SH-SY5Y (cell line): Measurements from ENCODE around the gene RPL13.

Experiments
- GATA2 ChIP-seq: IDR thresholded peaks from 2 replicates; pipeline ENCODE4 v1.6.1; 2011; ENCODE audit warnings: mild to moderate bottlenecking, low read depth, low read length
- GATA3 ChIP-seq: IDR thresholded peaks from 2 replicates; pipeline ENCODE4 v1.6.1; 2011; ENCODE audit warnings: low read depth, mild to moderate bottlenecking, low read length, moderate library complexity

Gene RPL13

GRCh38 chr16:89550421-89551007 lies 10.0 kb upstream of the RPL13 start:
- no peak for TF ChIP-seq GATA2
- no peak for TF ChIP-seq GATA3

- TF ChIP-seq GATA3 (no peak), GATA2 (no peak)
These were observed 8.2 kb upstream of the RPL13 start for GRCh38 chr16:89552329-89552728.

GRCh38 chr16:89552913-89553312 lies 7.6 kb upstream of the RPL13 start:
- TF ChIP-seq GATA3 (no peak), GATA2 (no peak)

GRCh38 chr16:89553733-89554132 lies 6.7 kb upstream of the RPL13 start:
- TF ChIP-seq GATA3 (no peak), GATA2 (no peak)

GRCh38 chr16:89554343-89554742 lies 6.1 kb upstream of the RPL13 start:
- TF ChIP-seq GATA2 (no peak), GATA3 (no peak)

GRCh38 chr16:89555265-89555664 lies 5.2 kb upstream of the RPL13 start:
- TF ChIP-seq GATA3 (no peak), GATA2 (no peak)

DNA sequence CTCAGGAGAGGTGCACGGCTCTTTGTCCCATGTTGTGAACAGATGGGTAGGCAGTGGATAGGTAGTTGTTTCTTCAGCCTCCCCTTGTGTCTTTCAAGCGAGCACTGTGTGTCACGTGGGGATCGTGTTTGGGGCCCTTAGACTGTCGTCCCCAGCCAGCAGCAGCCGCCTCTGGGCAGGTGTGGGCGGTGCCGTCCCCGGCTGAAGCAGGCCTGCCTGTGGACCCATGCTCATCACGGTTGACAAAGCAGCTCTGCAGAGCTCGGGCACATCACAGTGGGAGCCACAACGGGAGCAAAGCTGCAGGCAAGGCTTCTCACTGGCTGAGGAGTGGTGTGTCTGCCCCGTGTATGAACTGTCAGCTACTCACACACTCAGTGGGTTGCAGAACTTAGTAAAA lies 4.7 kb upstream of the RPL13 start:
- TF ChIP-seq GATA2 (no peak), GATA3 (no peak)

GRCh38 chr16:89556750-89557689 lies 3.5 kb upstream of the RPL13 start:
- TF ChIP-seq GATA3 = no peak
- no peak for TF ChIP-seq GATA2

GRCh38 chr16:89557690-89558490 lies 2.6 kb upstream of the RPL13 start:
- TF ChIP-seq GATA3 = no peak
- TF ChIP-seq GATA2 = no peak

DNA sequence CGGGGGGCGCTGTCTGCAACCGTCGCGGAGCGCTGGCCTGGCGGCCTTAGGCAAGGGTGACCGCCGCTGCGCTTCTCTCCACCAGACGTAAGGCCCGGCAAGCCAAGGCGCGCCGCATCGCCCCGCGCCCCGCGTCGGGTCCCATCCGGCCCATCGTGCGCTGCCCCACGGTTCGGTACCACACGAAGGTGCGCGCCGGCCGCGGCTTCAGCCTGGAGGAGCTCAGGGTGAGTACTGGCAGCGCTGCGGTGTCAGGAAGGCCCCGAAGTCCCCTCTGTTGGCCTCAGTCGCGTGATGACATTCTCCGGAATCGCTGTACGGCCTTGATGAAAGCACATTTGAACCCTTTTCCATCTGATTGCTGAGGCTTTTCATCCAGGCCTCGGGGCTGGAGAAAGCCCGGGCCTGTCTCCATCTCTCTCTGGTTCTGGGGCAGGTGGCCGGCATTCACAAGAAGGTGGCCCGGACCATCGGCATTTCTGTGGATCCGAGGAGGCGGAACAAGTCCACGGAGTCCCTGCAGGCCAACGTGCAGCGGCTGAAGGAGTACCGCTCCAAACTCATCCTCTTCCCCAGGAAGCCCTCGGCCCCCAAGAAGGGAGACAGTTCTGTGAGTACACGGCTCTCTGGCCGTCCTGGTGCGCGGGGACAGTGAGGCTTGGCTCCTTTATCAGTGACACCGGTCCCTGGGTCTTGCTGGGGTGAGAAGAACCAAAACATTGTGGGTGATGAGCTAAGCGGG lies 831 bp downstream of the RPL13 start:
- TF ChIP-seq GATA2 = no peak
- TF ChIP-seq GATA3 = no peak

- TF ChIP-seq GATA3 = no peak
- TF ChIP-seq GATA2 = no peak
These were observed 1.6 kb downstream of the RPL13 start for GRCh38 chr16:89561884-89562599.

- TF ChIP-seq GATA3 = no peak
- no peak for TF ChIP-seq GATA2
These were observed 2.5 kb downstream of the RPL13 start for GRCh38 chr16:89562939-89563338.
